Measurements from ENCODE around the gene CFAP65.

- TF ChIP-seq CTCF (optimal IDR thresholded peaks at IDR 0.05 in 1 of 3, IDR thresholded peaks at IDR 0.05 in 1 of 3, conservative IDR thresholded peaks at IDR 0.05 in 1 of 3; ENCODE audit: extremely low read depth in 1 of 3, insufficient read depth in 2 of 3, low read length in 3 of 3) (no peak), EZH2 (IDR thresholded peaks at IDR 0.05; ENCODE audit: low read length) (no peak)
Measured at GRCh38 chr2:219021591-219021990, 19.7 kb downstream of the CFAP65 start.

Measured in keratinocyte (primary cell).